NCI-H748 (cell line): ENCODE results near the gene NOS2.

Experiments used
- DNase-seq: peaks from one replicate; lab custom pipeline; 2025; ENCODE audit not compliant: unreplicated experiment; lab: John Stamatoyannopoulos, UW

Gene NOS2

GRCh38 chr17:27821318-27821717, 21.0 kb upstream of the NOS2 start:
- no peak for DNase-seq

- DNase-seq = no peak
Observed at GRCh38 chr17:27819145-27819544, 18.8 kb upstream of the NOS2 start.

- DNase-seq = no peak
Observed at GRCh38 chr17:27818401-27819105, 18.2 kb upstream of the NOS2 start.

- no peak for DNase-seq
Observed at GRCh38 chr17:27817731-27818130, 17.4 kb upstream of the NOS2 start.

GRCh38 chr17:27816946-27817345, 16.6 kb upstream of the NOS2 start:
- peak; percentile 25 for DNase-seq

- DNase-seq = no peak
Observed at GRCh38 chr17:27811961-27812360, 11.6 kb upstream of the NOS2 start.

- no peak for DNase-seq
Observed at GRCh38 chr17:27810902-27811557, 10.7 kb upstream of the NOS2 start.

- DNase-seq = no peak
Observed at GRCh38 chr17:27810211-27810901, 10.0 kb upstream of the NOS2 start.

- DNase-seq = no peak
Observed at GRCh38 chr17:27809555-27809954, 9.2 kb upstream of the NOS2 start.

GRCh38 chr17:27808628-27809027, 8.3 kb upstream of the NOS2 start:
- no peak for DNase-seq

- DNase-seq = peak; percentile 47
Observed at GRCh38 chr17:27807567-27808470, 7.5 kb upstream of the NOS2 start.

- peak; percentile 89 for DNase-seq
Observed at GRCh38 chr17:27805520-27806146, 5.3 kb upstream of the NOS2 start.

GRCh38 chr17:27804113-27804512, 3.8 kb upstream of the NOS2 start:
- DNase-seq = no peak

- no peak for DNase-seq
Observed at GRCh38 chr17:27802962-27803680, 2.8 kb upstream of the NOS2 start.

GRCh38 chr17:27802033-27802432, 1.7 kb upstream of the NOS2 start:
- DNase-seq = no peak

GRCh38 chr17:27798376-27798775, 2.0 kb downstream of the NOS2 start:
- no peak for DNase-seq

- no peak for DNase-seq
Observed at GRCh38 chr17:27797390-27798091, 2.8 kb downstream of the NOS2 start.

GRCh38 chr17:27793906-27794569, 6.3 kb downstream of the NOS2 start:
- peak; percentile 58 for DNase-seq
